Esophagus muscularis mucosa (tissue), 4 donors: Measurements from ENCODE around the gene ZNF26. TPM values are rescaled to one million over a fixed set of nuclear protein-coding genes. Genes with fewer than 3 reads are reported as not detected.
A peak's percentile ranks its signal among the peaks of the same experiment; 100 is the strongest.

Experiments
- DNase-seq: peaks from one replicate; pipeline ENCODE4 v3.0.0-alpha.2; 2017; ENCODE audit errors: extremely low spot score
- H3K27ac ChIP-seq, 4 donors: fragments of 200-600 bp; sonication (generic); replicated peaks in 1 of 4; 1 replicate in 3 of 4; 2 replicates in 1 of 4; pipeline ENCODE4 v1.5.1; 2016 to 2019; ENCODE audit warnings: mild to moderate bottlenecking in 1 of 4
- H3K27me3 ChIP-seq, 4 donors: fragments of 200-600 bp; sonication (generic); one replicate each; pipeline versions ENCODE4 v1.5.1 to v1.6.0; 2016 to 2019
- H3K36me3 ChIP-seq, 4 donors: fragments of 200-600 bp; sonication (generic); one replicate each; pipeline ENCODE4 v1.5.1; 2016 to 2019
- H3K4me1 ChIP-seq, 4 donors: fragments of 200-600 bp; sonication (generic); one replicate each; pipeline ENCODE4 v1.5.1; 2016 to 2019
- H3K4me3 ChIP-seq, 4 donors: fragments of 200-600 bp; sonication (generic); 1 replicate in 2 of 4; 2 replicates in 2 of 4; pipeline ENCODE4 v1.5.1; 2016 to 2019; ENCODE audit warnings: mild to moderate bottlenecking in 4 of 4, moderate library complexity in 1 of 4
- H3K9me3 ChIP-seq, 4 donors: fragments of 200-600 bp; sonication (generic); 1 replicate in 3 of 4; 2 replicates in 1 of 4; pipeline ENCODE4 v1.5.1; 2016 to 2019
- CTCF ChIP-seq, 3 experiments: fragments of 200-600 bp in 2 of 3; fragments of 450-650 bp in 1 of 3; sonication (generic) in 2 of 3; IDR thresholded peaks; one replicate each; pipeline ENCODE4 v1.5.1; 2017 to 2019; ENCODE audit warnings: antibody characterized with exemption in 3 of 3, mild to moderate bottlenecking in 2 of 3, moderate library complexity in 1 of 3
- EP300 ChIP-seq: sonication (generic); formaldehyde crosslinking; IDR thresholded peaks from one replicate; pipeline ENCODE4 v1.6.1; 2017; ENCODE audit warnings: antibody characterized with exemption
- POLR2A ChIP-seq: fragments of 450-650 bp; IDR thresholded peaks from one replicate; pipeline ENCODE4 v1.6.1; 2017; ENCODE audit warnings: antibody characterized with exemption, moderate library complexity, mild to moderate bottlenecking, low read depth
- POLR2AphosphoS5 ChIP-seq, 2 donors: sonication (generic); formaldehyde crosslinking; IDR thresholded peaks; one replicate each; pipeline ENCODE4 v1.6.1; 2017; ENCODE audit warnings: antibody characterized with exemption in 2 of 2
- WGBS: methylation state at CpG from one replicate; pipeline ENCODE4 v1.1.5; 2018; 5-methylcytosine and 5-hydroxymethylcytosine counted together
- intact Hi-C: fragments of 100-400 bp; cut with DNase I; formaldehyde crosslinking; loops from one replicate; pipeline ENCODE4 v1.15.1; 2023
- total RNA-seq, 4 donors: library from RNA; depleted of rRNA; stranded (reverse); fragments of >200 nt; gene quantifications; one replicate each; pipeline versions ENCODE4 v1.1.0 to v1.2.1, GENCODE V29; 2016

ZNF26 gene
- total RNA-seq, 4 donors from 2014 or later: 9.6 to 15.8 (median 10.9) TPM

GRCh38 chr12:133026996-133027395 lies 40.8 kb downstream of the ZNF26 start:
- DNase-seq: no peak
- 93% methylated on average over 7 of the region's 7 CpGs for WGBS

GRCh38 chr12:133037207-133038005 lies 51.2 kb downstream of the ZNF26 start, which contains the start of gene ZNF84:
Gene ZNF84 (plus strand): TSS chr12:133037509. CDS start chr12:133041468, 3,959 bp downstream.
- TF ChIP-seq CTCF (IDR thresholded peaks at IDR 0.05) (no peak), POLR2AphosphoS5 (IDR thresholded peaks at IDR 0.05) (peak; percentile 82 to 92), POLR2A (peak; percentile 27)
- peaks cover 13 to 32% (median 22%) of the 10 kb centered on the region in 4 donors for H3K36me3 ChIP-seq
- peak within 1 kb of the TSS; percentile 87 to 89 (median 88) for H3K4me3 ChIP-seq
- under 1% methylated on average over 33 of the region's 103 CpGs for WGBS
- H3K9me3 ChIP-seq: peaks cover 10 to 57% (median 49%) of the 10 kb centered on the region in 4 donors
- no peaks in the 10 kb centered on the region for H3K27me3 ChIP-seq
- peak within 1 kb of the TSS; percentile 91 to 98 (median 96) for H3K27ac ChIP-seq
- DNase-seq: peak; percentile 98
- H3K4me1 ChIP-seq: peaks cover 4 to 12% (median 11%) of the 10 kb centered on the region in 4 donors
- intact Hi-C loops: loop anchor here (2.0 to 5.0 kb wide), 2 partner anchors 45 to 51 kb away; partner anchors contain the start of genes ZNF140 and ZNF26

More at GRCh38 chr12:133026996-133027395, 40.8 kb downstream of the ZNF26 start:
- no peak overlapping the region for H3K4me3 ChIP-seq
- TF ChIP-seq POLR2AphosphoS5 (IDR thresholded peaks at IDR 0.05): no peak
- no peak for TF ChIP-seq CTCF (IDR thresholded peaks at IDR 0.05)
- TF ChIP-seq EP300: no peak
- no peak for TF ChIP-seq POLR2A
- intact Hi-C loops: no loop called here
- no peak overlapping the region for H3K27ac ChIP-seq
- no peaks in the 10 kb centered on the region for H3K36me3 ChIP-seq
- peaks cover 0 to 63% (median 41%) of the 10 kb centered on the region in 4 donors for H3K9me3 ChIP-seq
- H3K4me1 ChIP-seq: no peaks in the 10 kb centered on the region
- H3K27me3 ChIP-seq: no peaks in the 10 kb centered on the region

GRCh38 chr12:133038118-133038709 lies 52.0 kb downstream of the ZNF26 start:
- 53% methylated on average over 4 of the region's 4 CpGs for WGBS
- TF ChIP-seq POLR2A: no peak
- TF ChIP-seq POLR2AphosphoS5 (IDR thresholded peaks at IDR 0.05): no peak
- no peak for TF ChIP-seq EP300
- TF ChIP-seq CTCF (IDR thresholded peaks at IDR 0.05): no peak
- H3K27ac ChIP-seq: peak overlapping the region; percentile 91 to 98 (median 96)
- H3K36me3 ChIP-seq: peaks cover 22 to 40% (median 30%) of the 10 kb centered on the region in 4 donors
- no peak for DNase-seq
- H3K4me3 ChIP-seq: peak overlapping the region; percentile 87 to 89 (median 88)
- H3K4me1 ChIP-seq: peaks cover 4 to 12% (median 11%) of the 10 kb centered on the region in 4 donors
- H3K27me3 ChIP-seq: no peaks in the 10 kb centered on the region
- H3K9me3 ChIP-seq: peaks cover 10 to 65% (median 57%) of the 10 kb centered on the region in 4 donors
- intact Hi-C loops: loop anchor here (5.0 kb wide), 1 partner anchor 44 kb away; the partner anchor contains the start of gene ZNF140

- intact Hi-C loops: no loop called here
- Histone ChIP-seq H3K4me3 (no peak overlapping the region), H3K36me3 (peaks cover 95 to 100% (median 97%) of the 10 kb centered on the region in 4 donors), H3K27ac (no peak overlapping the region), H3K27me3 (peaks cover 0 to 3% (median 0%) of the 10 kb centered on the region in 4 donors), H3K9me3 (peaks cover 26 to 100% (median 99%) of the 10 kb centered on the region in 4 donors), H3K4me1 (no peaks in the 10 kb centered on the region)
- no peak for DNase-seq
- TF ChIP-seq CTCF (IDR thresholded peaks at IDR 0.05): no peak
- TF ChIP-seq POLR2AphosphoS5 (IDR thresholded peaks at IDR 0.05): no peak
- no peak for TF ChIP-seq POLR2A
- no peak for TF ChIP-seq EP300
- 99% methylated on average over 3 of the region's 3 CpGs for WGBS
Observed at GRCh38 chr12:133046698-133047097, 60.5 kb downstream of the ZNF26 start.
